Measurements from ENCODE around the gene PRKCH. TPM values are rescaled to one million over a fixed set of nuclear protein-coding genes. Genes with fewer than 3 reads are reported as not detected.

Gene PRKCH
- total RNA-seq, 1 experiment from 2014 or later: 22.3 TPM

DNA sequence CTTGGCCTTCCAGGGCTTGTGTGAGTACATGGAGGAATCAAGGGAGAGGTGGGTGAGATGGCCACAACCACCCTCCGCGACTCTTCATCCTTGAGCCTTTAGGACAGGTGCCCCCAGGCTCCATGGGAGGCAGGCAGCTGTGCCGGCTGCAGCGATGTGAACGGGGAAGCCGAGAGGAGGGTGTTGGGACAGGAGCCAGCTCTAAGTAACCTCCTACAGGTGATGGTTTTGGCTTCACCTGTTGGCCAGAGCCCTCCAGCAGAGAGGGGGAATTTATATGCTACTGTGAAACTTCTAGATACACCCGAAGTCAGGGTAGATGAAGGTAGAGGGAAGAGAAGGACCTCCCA, 241.8 kb downstream of the PRKCH start:
- TF ChIP-seq CTCF (IDR thresholded peaks at IDR 0.05; ENCODE audit: unreplicated experiment): no peak
- intact Hi-C loops (cut with micrococcal nuclease; ENCODE audit: unreplicated experiment): loop anchor here (5.0 to 10.0 kb wide), 2 partner anchors 84 to 272 kb away; no protein-coding TSS in a partner anchor
- no peaks in the 10 kb centered on the region for H3K27me3 Mint-ChIP-seq (ENCODE audit: unreplicated experiment)
- peak overlapping the region; percentile 31 for H3K4me3 Mint-ChIP-seq (ENCODE audit: low read depth, unreplicated experiment)
- H3K4me1 Mint-ChIP-seq (ENCODE audit: low read depth, unreplicated experiment): peaks cover 77% of the 10 kb centered on the region
- BruUV-seq (replicated peaks): no TSS peak
- peak overlapping the region; percentile 99 for H3K27ac Mint-ChIP-seq (ENCODE audit: unreplicated experiment)
- no peak for DNase-seq
- H3K36me3 Mint-ChIP-seq (ENCODE audit: insufficient read depth, unreplicated experiment): peaks cover 42% of the 10 kb centered on the region
- CTCF ChIA-PET: interaction anchor here (0.8 to 2.1 kb wide), 7 partner anchors 10 to 275 kb away, joined by 3 to 11 read pairs (median 5); no protein-coding TSS in a partner anchor
- no peaks in the 10 kb centered on the region for H3K9me3 Mint-ChIP-seq (ENCODE audit: low read depth, unreplicated experiment)

DNA sequence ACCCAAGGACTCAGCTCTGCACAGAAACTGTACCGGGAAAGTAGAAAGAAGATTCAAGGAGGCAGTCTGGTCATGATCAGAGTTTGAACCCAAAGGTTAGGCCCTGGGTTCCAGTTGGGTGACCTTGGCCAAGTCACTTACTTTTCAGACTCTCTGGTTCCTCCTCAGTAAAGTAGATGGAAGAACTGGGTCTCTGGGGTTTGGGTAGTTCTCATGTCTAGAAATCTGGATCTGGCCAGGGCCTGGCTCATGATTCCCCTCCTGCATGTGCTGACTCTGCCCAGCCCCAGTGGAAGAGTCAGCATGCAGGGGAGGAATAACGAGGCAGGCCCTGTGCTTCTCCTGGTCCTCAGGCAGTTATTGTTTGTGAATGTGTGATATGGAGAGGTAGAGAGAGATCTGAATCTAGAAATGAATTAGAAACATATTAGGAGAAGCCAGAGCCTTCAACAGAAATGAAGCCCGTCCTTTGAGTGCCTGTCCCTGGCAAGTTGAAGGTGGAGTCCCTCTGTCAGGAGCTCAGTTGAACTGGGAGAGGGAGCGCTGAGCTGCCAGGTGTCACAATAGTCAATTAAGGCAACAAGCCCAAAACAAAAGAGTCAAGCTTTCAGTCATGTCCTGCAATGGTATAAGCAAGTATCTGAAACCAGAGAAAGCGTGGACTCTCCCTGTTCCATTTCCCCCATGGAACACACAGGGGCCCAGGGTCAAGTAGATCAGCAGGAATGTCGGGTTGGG, 242.7 kb downstream of the PRKCH start:
- no peaks in the 10 kb centered on the region for H3K9me3 Mint-ChIP-seq (ENCODE audit: low read depth, unreplicated experiment)
- peak overlapping the region; percentile 26 for H3K4me3 Mint-ChIP-seq (ENCODE audit: low read depth, unreplicated experiment)
- intact Hi-C loops (cut with micrococcal nuclease; ENCODE audit: unreplicated experiment): loop anchor here (5.0 to 10.0 kb wide), 2 partner anchors 83 to 271 kb away; no protein-coding TSS in a partner anchor
- no peak for TF ChIP-seq CTCF (IDR thresholded peaks at IDR 0.05; ENCODE audit: unreplicated experiment)
- H3K27ac Mint-ChIP-seq (ENCODE audit: unreplicated experiment): peak overlapping the region; percentile 99
- CTCF ChIA-PET: interaction anchor here (1.1 kb wide), 1 partner anchor 11 kb away, joined by 3 read pairs; no protein-coding TSS in a partner anchor
- BruUV-seq (replicated peaks): no TSS peak
- H3K4me1 Mint-ChIP-seq (ENCODE audit: low read depth, unreplicated experiment): peaks cover 83% of the 10 kb centered on the region
- DNase-seq: no peak
- no peaks in the 10 kb centered on the region for H3K27me3 Mint-ChIP-seq (ENCODE audit: unreplicated experiment)
- peaks cover 42% of the 10 kb centered on the region for H3K36me3 Mint-ChIP-seq (ENCODE audit: insufficient read depth, unreplicated experiment)

GRCh38 chr14:61564618-61565091, 243.3 kb downstream of the PRKCH start:
- Mint-ChIP-seq H3K4me1 (ENCODE audit: low read depth, unreplicated experiment) (peaks cover 87% of the 10 kb centered on the region), H3K27me3 (ENCODE audit: unreplicated experiment) (no peaks in the 10 kb centered on the region), H3K9me3 (ENCODE audit: low read depth, unreplicated experiment) (no peaks in the 10 kb centered on the region), H3K36me3 (ENCODE audit: insufficient read depth, unreplicated experiment) (peaks cover 39% of the 10 kb centered on the region), H3K27ac (ENCODE audit: unreplicated experiment) (peak overlapping the region; percentile 99), H3K4me3 (ENCODE audit: low read depth, unreplicated experiment) (peak overlapping the region; percentile 26)
- intact Hi-C loops (cut with micrococcal nuclease; ENCODE audit: unreplicated experiment): loop anchor here (5.0 to 10.0 kb wide), 2 partner anchors 83 to 270 kb away; no protein-coding TSS in a partner anchor
- BruUV-seq (replicated peaks): no TSS peak
- CTCF ChIA-PET: interaction anchor here (1.1 kb wide), 1 partner anchor 11 kb away, joined by 3 read pairs; no protein-coding TSS in a partner anchor
- no peak for TF ChIP-seq CTCF (IDR thresholded peaks at IDR 0.05; ENCODE audit: unreplicated experiment)
- peak; percentile 53 for DNase-seq

GRCh38 chr14:61565181-61565580, 243.8 kb downstream of the PRKCH start:
- H3K27ac Mint-ChIP-seq (ENCODE audit: unreplicated experiment): peak overlapping the region; percentile 99
- no TSS peak for BruUV-seq (replicated peaks)
- H3K27me3 Mint-ChIP-seq (ENCODE audit: unreplicated experiment): no peaks in the 10 kb centered on the region
- TF ChIP-seq CTCF (IDR thresholded peaks at IDR 0.05; ENCODE audit: unreplicated experiment): no peak
- intact Hi-C loops (cut with micrococcal nuclease; ENCODE audit: unreplicated experiment): loop anchor here (10.0 kb wide), 1 partner anchor 270 kb away; no protein-coding TSS in a partner anchor
- DNase-seq: no peak
- H3K9me3 Mint-ChIP-seq (ENCODE audit: low read depth, unreplicated experiment): no peaks in the 10 kb centered on the region
- CTCF ChIA-PET: no interaction called here
- H3K4me3 Mint-ChIP-seq (ENCODE audit: low read depth, unreplicated experiment): peak overlapping the region; percentile 26
- H3K36me3 Mint-ChIP-seq (ENCODE audit: insufficient read depth, unreplicated experiment): peaks cover 38% of the 10 kb centered on the region
- peaks cover 87% of the 10 kb centered on the region for H3K4me1 Mint-ChIP-seq (ENCODE audit: low read depth, unreplicated experiment)
